Testis (tissue), 3 donors: Measurements from ENCODE around the gene RCL1. TPM values are rescaled to one million over a fixed set of nuclear protein-coding genes. Genes with fewer than 3 reads are reported as not detected.

Experiments
- DNase-seq: peaks from one replicate; pipeline ENCODE4 v3.0.0-alpha.2; 2019
- H3K27ac ChIP-seq, 2 donors: fragments of 200-600 bp; sonication (generic); one replicate each; pipeline ENCODE4 v1.5.1; 2019
- H3K27me3 ChIP-seq: fragments of 200-600 bp; sonication (generic); one replicate; pipeline ENCODE4 v1.5.1; 2019
- H3K36me3 ChIP-seq: fragments of 200-600 bp; sonication (generic); one replicate; pipeline ENCODE4 v1.5.1; 2017; ENCODE audit warnings: low read depth; ENCODE audit errors: missing control alignments
- H3K4me1 ChIP-seq: fragments of 200-600 bp; sonication (generic); one replicate; pipeline ENCODE4 v1.5.1; 2019
- H3K4me3 ChIP-seq, 2 donors: fragments of 200-600 bp; sonication (generic); one replicate each; pipeline ENCODE4 v1.5.1; 2017 to 2019
- H3K9me3 ChIP-seq: fragments of 200-600 bp; sonication (generic); one replicate; pipeline ENCODE4 v1.5.1; 2017
- CTCF ChIP-seq, 3 experiments: fragments of 450-650 bp in 2 of 3; fragments of 200-600 bp in 1 of 3; sonication (generic) in 1 of 3; IDR thresholded peaks; one replicate each; pipeline ENCODE4 v1.5.1; 2016 to 2019; ENCODE audit warnings: antibody characterized with exemption in 3 of 3, mild to moderate bottlenecking in 2 of 3, moderate library complexity in 1 of 3
- POLR2A ChIP-seq: fragments of 450-650 bp; IDR thresholded peaks from one replicate; pipeline ENCODE4 v1.6.1; 2017; ENCODE audit warnings: antibody characterized with exemption, mild to moderate bottlenecking, moderate library complexity
- WGBS, 2 donors: methylation state at CpG; one replicate each; pipeline ENCODE4 v1.1.5; 2018; 5-methylcytosine and 5-hydroxymethylcytosine counted together
- intact Hi-C: fragments of 100-400 bp; cut with DNase I; formaldehyde crosslinking; loops from one replicate; pipeline ENCODE4 v1.15.1; 2023; ENCODE audit warnings: low total_unique reads
- polyA plus RNA-seq: library from polyadenylated mRNA; stranded (reverse); fragments of 350-450 nt; fragmentation: Illumina TruSeq; extraction: RNeasy Lipid Tissue Mini Kit (QIAGEN cat#74804); gene quantifications from one replicate; pipeline ENCODE4 v1.2.3, GENCODE V29; 2014; ENCODE audit warnings: low read depth, low replicate concordance; ENCODE audit not compliant: insufficient read depth
- total RNA-seq, 2 donors: library from RNA; depleted of rRNA; stranded (reverse); fragments of >200 nt; gene quantifications; one replicate each; pipeline ENCODE4 v1.2.3, GENCODE V29; 2016

Gene RCL1
- total and polyA plus RNA-seq, 3 donors from 2014 or later, result 27.2 to 37.9 (median 28.9) TPM

GRCh38 chr9:4826417-4827166 lies 33.8 kb downstream of the RCL1 start:
- TF ChIP-seq POLR2A, result no peak
- no peak for TF ChIP-seq CTCF (IDR thresholded peaks at IDR 0.05)
- Histone ChIP-seq H3K9me3 (no peaks in the 10 kb centered on the region), H3K27me3 (no peaks in the 10 kb centered on the region), H3K4me1 (peaks cover 2% of the 10 kb centered on the region), H3K27ac (no peak overlapping the region), H3K36me3 (no peaks in the 10 kb centered on the region), H3K4me3 (no peak overlapping the region)
- 97 to 98% methylated on average over 7 of the region's 7 CpGs for WGBS, 2 donors
- intact Hi-C loops, result no loop called here
- DNase-seq, result no peak

- intact Hi-C loops, result no loop called here
- Histone ChIP-seq H3K4me3 (no peak overlapping the region), H3K36me3 (no peaks in the 10 kb centered on the region), H3K4me1 (peaks cover 2% of the 10 kb centered on the region), H3K27ac (no peak overlapping the region), H3K9me3 (no peaks in the 10 kb centered on the region), H3K27me3 (no peaks in the 10 kb centered on the region)
- no peak for DNase-seq
- no peak for TF ChIP-seq POLR2A
- TF ChIP-seq CTCF (IDR thresholded peaks at IDR 0.05), result no peak
- 84 to 88% methylated on average over 2 of the region's 2 CpGs for WGBS, 2 donors
Measured at GRCh38 chr9:4827224-4827623, 34.5 kb downstream of the RCL1 start.

- Histone ChIP-seq H3K4me1 (peaks cover 2% of the 10 kb centered on the region), H3K36me3 (no peaks in the 10 kb centered on the region), H3K27me3 (no peaks in the 10 kb centered on the region), H3K4me3 (no peak overlapping the region), H3K27ac (no peak overlapping the region), H3K9me3 (no peaks in the 10 kb centered on the region)
- 33 to 55% methylated on average over 2 of the region's 2 CpGs for WGBS, 2 donors
- no peak for DNase-seq
- intact Hi-C loops, result no loop called here
- TF ChIP-seq POLR2A (no peak), CTCF (IDR thresholded peaks at IDR 0.05) (no peak)
Measured at GRCh38 chr9:4828761-4829160, 36.0 kb downstream of the RCL1 start.

- no peak overlapping the region for H3K27ac ChIP-seq
- peaks cover 2% of the 10 kb centered on the region for H3K4me1 ChIP-seq
- no peaks in the 10 kb centered on the region for H3K27me3 ChIP-seq
- intact Hi-C loops, result no loop called here
- no peaks in the 10 kb centered on the region for H3K36me3 ChIP-seq
- no peak overlapping the region for H3K4me3 ChIP-seq
- 63 to 65% methylated on average over 1 of the region's 1 CpG for WGBS, 2 donors
- no peak for TF ChIP-seq CTCF (IDR thresholded peaks at IDR 0.05)
- TF ChIP-seq POLR2A, result no peak
- H3K9me3 ChIP-seq, result no peaks in the 10 kb centered on the region
- DNase-seq, result no peak
Measured at GRCh38 chr9:4829969-4830368, 37.2 kb downstream of the RCL1 start.

- H3K9me3 ChIP-seq, result no peaks in the 10 kb centered on the region
- intact Hi-C loops, result no loop called here
- TF ChIP-seq CTCF (IDR thresholded peaks at IDR 0.05) (no peak), POLR2A (no peak)
- H3K4me3 ChIP-seq, result no peak overlapping the region
- no peaks in the 10 kb centered on the region for H3K27me3 ChIP-seq
- peaks cover 2% of the 10 kb centered on the region for H3K4me1 ChIP-seq
- no peak for DNase-seq
- WGBS, 2 donors, result 77 to 85% methylated on average over 5 of the region's 5 CpGs
- H3K27ac ChIP-seq, result no peak overlapping the region
- no peaks in the 10 kb centered on the region for H3K36me3 ChIP-seq
Measured at GRCh38 chr9:4830699-4831098, 38.0 kb downstream of the RCL1 start.
